Measurements from ENCODE around the gene OR10G7.

The OR10G7 gene

GRCh38 chr11:124041254-124041653 is at the start of gene OR10G7:
TSS of gene OR10G7 (minus strand) at chr11:124041325. CDS start at chr11:124039001, 2,324 bp downstream.
- Histone ChIP-seq H3K4me3 (no peak within 1 kb of the TSS), H3K27ac (no peak within 1 kb of the TSS)
- DNase-seq (ENCODE audit: low spot score), result no peak
- TF ChIP-seq CTCF (IDR thresholded peaks at IDR 0.05), result no peak

- DNase-seq (ENCODE audit: low spot score), result no peak
- H3K27ac ChIP-seq, result no peak overlapping the region
Observed at GRCh38 chr11:124085997-124086846, 45.1 kb upstream of the OR10G7 start.

GRCh38 chr11:124085583-124085982 is 44.5 kb upstream of the OR10G7 start:
- TF ChIP-seq CTCF (IDR thresholded peaks at IDR 0.05), result no peak
- DNase-seq (ENCODE audit: low spot score), result no peak
- Histone ChIP-seq H3K27ac (no peak overlapping the region), H3K4me3 (no peak overlapping the region)

More at GRCh38 chr11:124085997-124086846, 45.1 kb upstream of the OR10G7 start:
- no peak overlapping the region for H3K4me3 ChIP-seq
- no peak for TF ChIP-seq CTCF (IDR thresholded peaks at IDR 0.05)

- H3K27ac ChIP-seq, result no peak overlapping the region
- DNase-seq (ENCODE audit: low spot score), result no peak
- no peak overlapping the region for H3K4me3 ChIP-seq
- TF ChIP-seq CTCF (IDR thresholded peaks at IDR 0.05), result no peak
Observed at GRCh38 chr11:124082371-124082770, 41.2 kb upstream of the OR10G7 start.

GRCh38 chr11:124081483-124081882 is 40.4 kb upstream of the OR10G7 start:
- DNase-seq (ENCODE audit: low spot score), result no peak
- TF ChIP-seq CTCF (IDR thresholded peaks at IDR 0.05), result no peak
- no peak overlapping the region for H3K27ac ChIP-seq
- no peak overlapping the region for H3K4me3 ChIP-seq

GRCh38 chr11:124080327-124081001 is 39.3 kb upstream of the OR10G7 start:
- no peak overlapping the region for H3K27ac ChIP-seq

More at GRCh38 chr11:124080327-124081001, 39.3 kb upstream of the OR10G7 start:
- H3K4me3 ChIP-seq, result no peak overlapping the region
- no peak for DNase-seq (ENCODE audit: low spot score)
- TF ChIP-seq CTCF (IDR thresholded peaks at IDR 0.05), result no peak

Measured in coronary artery (tissue), 2 donors.